HepG2 (cell line): ENCODE results near the gene GJA8. TPM values are rescaled to one million over a fixed set of nuclear protein-coding genes. Genes with fewer than 3 reads are reported as not detected.
"Not testable (repeated sequence)": the region's sequence is repeated elsewhere in the genome, so short reads cannot be mapped to it uniquely, and the experiment has no call there.

Experiments
- ATAC-seq: fragments of 200-7000 bp; cut with Tn5 transposase; 3 replicates; pipeline ENCODE4 v1.9.1; 2020; ENCODE audit warnings: mild to moderate bottlenecking, moderate library complexity
- BruUV-seq: library from RNA; stranded (reverse); fragments of 400-500 nt; replicated peaks from 2 replicates; lab custom pipeline; 2021; lab: Mats Ljungman, UMichigan
- CTCF ChIA-PET: fragments of 300-600 bp; formaldehyde crosslinking; extraction: SDS; loops from one replicate; lab custom pipeline; 2021; ENCODE audit warnings: low total read pairs, inconsistent platforms, low intra/inter-chr PET ratio; lab: Yijun Ruan, JAX
- POLR2A ChIA-PET: fragments of 350-600 bp; sonication (Branson Sonifier 250); formaldehyde crosslinking; loops from one replicate; lab custom pipeline; 2020; ENCODE audit warnings: antibody characterized with exemption, inconsistent platforms; lab: Yijun Ruan, JAX
- DNase-seq: peaks from one replicate; pipeline ENCODE4 v3.0.0-alpha.2; 2015; ENCODE audit warnings: low spot score
- FAIRE-seq: peaks from 3 replicates; lab custom pipeline; 2011; peaks lifted over from hg19 to GRCh38; lab: Jason Lieb, UNC
- H2AFZ ChIP-seq: one replicate; pipeline ENCODE4 v1.6.1; 2011; ENCODE audit warnings: low read length, inconsistent platforms
- H3K27ac ChIP-seq: fragments of 300-600 bp; 3 replicates; pipeline ENCODE4 v1.8.0; 2011; ENCODE audit warnings: mixed run types, mild to moderate bottlenecking, mixed read lengths, low read length, inconsistent platforms; ENCODE audit not compliant: insufficient read depth; ENCODE audit errors: extremely low read length
- H3K27me3 ChIP-seq, 2 experiments: fragments of 200-600 bp in 1 of 2; 2 replicates in 1 of 2; 3 replicates in 1 of 2; pipeline versions ENCODE4 v1.6.0 to v1.8.0; 2011; ENCODE audit warnings: low read length in 2 of 2, mild to moderate bottlenecking in 2 of 2, moderate library complexity in 2 of 2, inconsistent platforms in 1 of 2; ENCODE audit not compliant: insufficient read depth in 2 of 2, control insufficient read depth in 1 of 2
- H3K36me3 ChIP-seq, 2 experiments: fragments of 200-600 bp in 1 of 2; replicated peaks in 1 of 2; 2 replicates in 1 of 2; 3 replicates in 1 of 2; pipeline versions ENCODE4 v1.5.1 to v1.8.0; 2011; ENCODE audit warnings: low read length in 2 of 2, inconsistent platforms in 1 of 2; ENCODE audit not compliant: insufficient read depth in 2 of 2, control insufficient read depth in 1 of 2
- H3K4me1 ChIP-seq: 2 replicates; pipeline ENCODE4 v1.5.1; 2012; ENCODE audit warnings: low read length, inconsistent platforms; ENCODE audit not compliant: insufficient read depth
- H3K4me2 ChIP-seq: 2 replicates; pipeline ENCODE4 v1.6.0; 2011; ENCODE audit warnings: low read depth, low read length, inconsistent platforms
- H3K4me3 ChIP-seq, 3 experiments: fragments of 200-600 bp in 1 of 3; sonication (generic), shearing (Covaris generic) in 1 of 3; replicated peaks in 1 of 3; 2 replicates each; pipeline ENCODE4 v1.5.1; 2011 to 2016; ENCODE audit warnings: low read length in 3 of 3, inconsistent platforms in 2 of 3, low read depth in 2 of 3, mild to moderate bottlenecking in 2 of 3, control low read depth in 1 of 3, mixed read lengths in 1 of 3; ENCODE audit not compliant: insufficient read depth in 1 of 3
- H3K79me2 ChIP-seq: one replicate; pipeline ENCODE4 v1.6.1; 2011; ENCODE audit warnings: low read length, inconsistent platforms; ENCODE audit not compliant: insufficient read depth
- H3K9ac ChIP-seq: 2 replicates; pipeline ENCODE4 v1.6.0; 2011; ENCODE audit warnings: mild to moderate bottlenecking, low read depth, low read length, inconsistent platforms; ENCODE audit not compliant: insufficient read depth
- H3K9me3 ChIP-seq: 2 replicates; pipeline ENCODE4 v1.5.1; 2012; ENCODE audit warnings: mild to moderate bottlenecking, low read length
- H4K20me1 ChIP-seq: 2 replicates; pipeline ENCODE4 v1.6.0; 2011; ENCODE audit warnings: inconsistent platforms, mild to moderate bottlenecking, low read length, moderate library complexity; ENCODE audit not compliant: insufficient read depth
- CREM ChIP-seq, 2 experiments: sonication (generic) in 1 of 2; formaldehyde crosslinking in 1 of 2; IDR thresholded peaks; 2 replicates each; pipeline versions ENCODE4 v1.4.0 to v1.6.1; 2016 to 2020; ENCODE audit warnings: antibody characterized with exemption in 1 of 2, mild to moderate bottlenecking in 1 of 2, missing genetic modification reagents in 1 of 2
- KAT8 ChIP-seq: IDR thresholded peaks from 2 replicates; pipeline ENCODE4 v1.6.1; 2016; ENCODE audit warnings: missing genetic modification reagents, missing compliant biosample characterization
- MED1 ChIP-seq: sonication (generic); formaldehyde crosslinking; IDR thresholded peaks from 2 replicates; pipeline ENCODE4 v1.4.0; 2020; ENCODE audit warnings: missing genetic modification reagents
- NFKB2 ChIP-seq: sonication (generic); formaldehyde crosslinking; IDR thresholded peaks from 2 replicates; pipeline ENCODE4 v1.4.0; 2020; ENCODE audit warnings: missing genetic modification reagents, borderline replicate concordance
- POLR2G ChIP-seq: fragments of 200-400 bp; formaldehyde crosslinking; IDR thresholded peaks from 2 replicates; pipeline ENCODE4 v1.6.1; 2018; ENCODE audit warnings: mild to moderate bottlenecking, low read depth, low read length, moderate library complexity
- WGBS: methylation state at CpG from one replicate; pipeline ENCODE4 v1.1.6; 2017; ENCODE audit warnings: low lambda C conversion rate; 5-methylcytosine and 5-hydroxymethylcytosine counted together
- in situ Hi-C: cut with HindIII; loops from 2 replicates; pipeline ENCODE4 v1.10.0; 2017; ENCODE audit warnings: low pct_unique_long_range_greater_than_20kb; ENCODE audit not compliant: extremely low pct_ligation_motif_present
- intact Hi-C: fragments of 100-400 bp; cut with micrococcal nuclease; formaldehyde crosslinking; loops from one replicate; pipeline ENCODE4 v1.10.0; 2022; ENCODE audit not compliant: unreplicated experiment
- polyA plus RNA-seq, 8 experiments: library from polyadenylated mRNA; depleted of rRNA in 3 of 8; stranded (reverse) in 7 of 8; unstranded in 1 of 8; fragments of >200 nt; fragmentation: Illumina TruSeq in 4 of 8; extraction: Trizol in 4 of 8; gene quantifications; 2 replicates each; pipeline versions ENCODE4 v1.2.1 to v1.2.3, GENCODE V29; 2011 to 2016; ENCODE audit warnings: low read depth in 4 of 8, missing spikeins in 1 of 8, mixed read lengths in 1 of 8; ENCODE audit not compliant: insufficient read depth in 1 of 8
- total RNA-seq, 5 experiments: library from RNA; depleted of rRNA; stranded (reverse); fragments of >200 nt; fragmentation: Illumina TruSeq; extraction: Trizol; gene quantifications; 2 replicates each; pipeline ENCODE4 v1.2.3, GENCODE V29; 2016; ENCODE audit warnings: low read depth in 1 of 5
- TF ChIP-seq, protein P1 (sequence below), 2 experiments: sonication (generic) in 1 of 2; formaldehyde crosslinking in 1 of 2; IDR thresholded peaks; 2 replicates each; pipeline versions ENCODE4 v1.6.1 to v1.9.0; 2014 to 2022; ENCODE audit warnings: antibody characterized with exemption in 1 of 2, borderline replicate concordance in 1 of 2, inconsistent platforms in 1 of 2, low read depth in 1 of 2, missing genetic modification reagents in 1 of 2

Gene GJA8
- total and polyA plus RNA-seq, 2 of the 13 experiments (the other 11 are each of a cell fraction or from before 2014, with no cell fraction given), result not detected

DNA sequence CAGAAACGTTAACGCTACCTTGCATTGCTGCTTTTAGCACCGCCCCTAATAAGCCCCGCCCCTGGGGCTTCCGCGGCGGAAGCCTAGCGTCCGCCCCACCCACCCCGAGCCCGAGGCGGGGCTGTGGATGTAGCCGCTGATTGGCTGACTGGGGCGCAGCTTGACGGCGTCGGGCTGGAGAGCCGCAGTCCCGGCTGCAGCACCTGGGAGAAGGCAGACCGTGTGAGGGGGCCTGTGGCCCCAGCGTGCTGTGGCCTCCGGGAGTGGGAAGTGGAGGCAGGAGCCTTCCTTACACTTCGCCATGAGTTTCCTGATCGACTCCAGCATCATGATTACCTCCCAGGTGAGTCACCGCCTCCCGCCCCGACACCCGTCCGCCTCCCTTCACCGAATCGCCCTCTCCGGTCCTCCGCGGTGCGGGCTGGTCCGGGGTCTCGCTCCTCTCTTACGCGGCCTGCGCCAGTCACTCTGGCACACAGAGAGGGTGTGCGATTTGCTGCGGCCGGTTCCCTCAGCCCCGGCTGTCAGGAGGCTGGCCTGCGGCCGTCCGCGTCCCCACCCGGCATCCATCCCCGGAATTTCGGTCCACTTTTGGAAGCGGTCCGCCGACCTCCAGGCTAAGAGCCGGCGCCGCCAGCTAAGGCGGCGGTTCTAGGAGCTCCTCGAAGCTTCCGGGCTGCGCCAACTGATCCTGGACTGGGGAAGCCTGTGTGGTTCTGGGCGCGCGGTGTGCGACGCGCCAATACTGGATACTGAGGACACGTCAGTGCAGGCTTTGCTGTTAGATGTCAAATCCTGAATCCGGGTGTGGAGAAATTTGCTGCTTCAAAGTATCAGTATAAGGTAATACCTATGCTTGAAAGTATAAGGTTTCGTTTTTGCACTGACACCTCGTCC is 25.9 kb downstream of the GJA8 start, which contains the start of gene GPR89B (continued):
- TF ChIP-seq, protein P1, sequence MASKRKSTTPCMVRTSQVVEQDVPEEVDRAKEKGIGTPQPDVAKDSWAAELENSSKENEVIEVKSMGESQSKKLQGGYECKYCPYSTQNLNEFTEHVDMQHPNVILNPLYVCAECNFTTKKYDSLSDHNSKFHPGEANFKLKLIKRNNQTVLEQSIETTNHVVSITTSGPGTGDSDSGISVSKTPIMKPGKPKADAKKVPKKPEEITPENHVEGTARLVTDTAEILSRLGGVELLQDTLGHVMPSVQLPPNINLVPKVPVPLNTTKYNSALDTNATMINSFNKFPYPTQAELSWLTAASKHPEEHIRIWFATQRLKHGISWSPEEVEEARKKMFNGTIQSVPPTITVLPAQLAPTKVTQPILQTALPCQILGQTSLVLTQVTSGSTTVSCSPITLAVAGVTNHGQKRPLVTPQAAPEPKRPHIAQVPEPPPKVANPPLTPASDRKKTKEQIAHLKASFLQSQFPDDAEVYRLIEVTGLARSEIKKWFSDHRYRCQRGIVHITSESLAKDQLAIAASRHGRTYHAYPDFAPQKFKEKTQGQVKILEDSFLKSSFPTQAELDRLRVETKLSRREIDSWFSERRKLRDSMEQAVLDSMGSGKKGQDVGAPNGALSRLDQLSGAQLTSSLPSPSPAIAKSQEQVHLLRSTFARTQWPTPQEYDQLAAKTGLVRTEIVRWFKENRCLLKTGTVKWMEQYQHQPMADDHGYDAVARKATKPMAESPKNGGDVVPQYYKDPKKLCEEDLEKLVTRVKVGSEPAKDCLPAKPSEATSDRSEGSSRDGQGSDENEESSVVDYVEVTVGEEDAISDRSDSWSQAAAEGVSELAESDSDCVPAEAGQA (IDR thresholded peaks at IDR 0.05; ENCODE audit: low read depth), result not testable (repeated sequence)
- TF ChIP-seq, protein P1 (CRISPR knock-in tag; IDR thresholded peaks at IDR 0.05; ENCODE audit: borderline replicate concordance), result 0 out of 2 replicates have a peak, but pooled peaks have one; percentile 37
- TF ChIP-seq POLR2G (peak; percentile 91), KAT8 (CRISPR knock-in tag) (peak; percentile 66), CREM (IDR thresholded peaks at IDR 0.05) (peak; percentile 51), MED1 (CRISPR knock-in tag) (peak; percentile 12; the same call in 1 of the 2 replicates), NFKB2 (peak; percentile 41; the same call in 1 of the 2 replicates)
- TF ChIP-seq CREM (CRISPR knock-in tag; IDR thresholded peaks at IDR 0.05), result not testable (repeated sequence)

DNA sequence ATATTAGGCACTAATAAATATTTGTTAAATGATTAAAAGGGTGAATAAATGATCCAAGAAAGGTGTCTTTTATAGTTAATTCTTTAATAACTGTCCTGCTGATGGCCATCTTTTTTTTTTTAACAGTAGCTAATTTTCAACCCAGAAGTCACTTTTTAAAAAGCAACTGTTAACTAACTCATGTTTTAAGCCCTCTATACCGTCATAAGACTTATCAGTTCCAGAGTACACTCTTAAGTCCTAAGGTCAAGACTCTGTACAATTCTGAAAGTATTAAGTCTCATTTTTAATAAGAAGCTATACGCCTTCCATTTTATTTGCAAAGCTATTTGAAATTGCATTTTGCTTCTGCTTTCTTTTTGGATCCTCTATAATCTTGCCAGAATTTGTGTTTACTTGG is 28.5 kb downstream of the GJA8 start:
- intact Hi-C loops, H3K9ac ChIP-seq, H2AFZ ChIP-seq, FAIRE-seq, H4K20me1 ChIP-seq, H3K36me3 ChIP-seq, DNase-seq, BruUV-seq, H3K27me3 ChIP-seq, H3K4me2 ChIP-seq, H3K27ac ChIP-seq, ATAC-seq, in situ Hi-C loops, H3K79me2 ChIP-seq, H3K4me3 ChIP-seq, H3K4me1 ChIP-seq, CTCF ChIA-PET, POLR2A ChIA-PET, H3K9me3 ChIP-seq: not testable (repeated sequence)
- WGBS, result 89% methylated on average over 2 of the region's 2 CpGs

DNA sequence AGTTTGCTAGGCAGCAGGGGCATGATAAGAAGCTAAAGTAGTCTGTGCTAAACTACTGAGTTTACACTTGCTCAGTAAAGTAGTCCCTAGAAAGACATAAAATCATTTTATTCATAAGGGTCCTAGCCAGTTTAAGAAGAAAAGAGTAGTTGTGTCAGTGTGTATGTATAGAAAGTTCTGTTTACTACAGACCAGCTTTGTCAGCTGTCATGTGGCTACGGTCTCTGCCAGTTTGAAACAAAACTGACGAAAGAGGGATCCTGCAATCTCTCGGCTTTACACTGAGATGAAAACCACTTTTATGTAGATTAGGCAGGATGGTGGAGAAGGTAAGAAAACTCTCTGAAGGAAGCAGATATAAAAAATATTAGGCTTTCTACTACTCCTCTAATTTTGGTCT is 32.7 kb downstream of the GJA8 start:
- H3K4me3 ChIP-seq, DNase-seq, FAIRE-seq, H3K4me1 ChIP-seq, H3K27ac ChIP-seq, CTCF ChIA-PET, H3K27me3 ChIP-seq, H3K9me3 ChIP-seq, H3K4me2 ChIP-seq, H3K36me3 ChIP-seq, POLR2A ChIA-PET, in situ Hi-C loops, H2AFZ ChIP-seq, BruUV-seq, H3K79me2 ChIP-seq, intact Hi-C loops, H3K9ac ChIP-seq, ATAC-seq, H4K20me1 ChIP-seq: not testable (repeated sequence)
- WGBS, result 94% methylated on average over 3 of the region's 3 CpGs
